HEK293 (cell line): ENCODE data around the gene TMEM203.

Experiments used
- CTCF ChIP-seq: fragments of 450-650 bp; formaldehyde crosslinking; IDR thresholded peaks from 2 replicates; pipeline ENCODE4 v1.5.1; 2016; ENCODE audit warnings: missing biosample characterization, missing genetic modification characterization
- ELK4 ChIP-seq: IDR thresholded peaks from 2 replicates; pipeline ENCODE4 v1.6.1; 2011; ENCODE audit warnings: mild to moderate bottlenecking, low read depth, low read length, borderline replicate concordance
- PRDM4 ChIP-seq: fragments of 450-650 bp; formaldehyde crosslinking; IDR thresholded peaks from 2 replicates; pipeline ENCODE4 v1.5.1; 2017; ENCODE audit warnings: missing biosample characterization, missing genetic modification characterization
- REST ChIP-seq: fragments of 450-650 bp; formaldehyde crosslinking; IDR thresholded peaks from 2 replicates; pipeline ENCODE4 v1.5.1; 2016; ENCODE audit warnings: missing biosample characterization, missing genetic modification characterization
- ZBTB17 ChIP-seq: fragments of 450-650 bp; formaldehyde crosslinking; IDR thresholded peaks from 2 replicates; pipeline ENCODE4 v1.5.1; 2016; ENCODE audit warnings: missing biosample characterization, missing genetic modification characterization
- ZNF138 ChIP-seq: fragments of 450-650 bp; formaldehyde crosslinking; IDR thresholded peaks from 2 replicates; pipeline ENCODE4 v1.5.1; 2016; ENCODE audit warnings: missing biosample characterization, missing genetic modification characterization, borderline replicate concordance
- ZNF184 ChIP-seq: fragments of 450-650 bp; IDR thresholded peaks from 2 replicates; pipeline ENCODE4 v1.5.1; 2018; ENCODE audit warnings: missing biosample characterization, mild to moderate bottlenecking, missing genetic modification characterization
- ZNF274 ChIP-seq, 2 experiments: fragments of 200-500 bp in 1 of 2; fragments of 450-650 bp in 1 of 2; sonication (Bioruptor generic) in 1 of 2; formaldehyde crosslinking in 1 of 2; IDR thresholded peaks; 2 replicates each; pipeline versions ENCODE4 v1.5.1 to v1.6.1; 2014 to 2016; ENCODE audit warnings: borderline replicate concordance in 1 of 2, inconsistent platforms in 1 of 2, low read length in 1 of 2, missing biosample characterization in 1 of 2, missing genetic modification characterization in 1 of 2
- ZNF561 ChIP-seq: fragments of 450-650 bp; IDR thresholded peaks from 2 replicates; pipeline ENCODE4 v1.5.1; 2018; ENCODE audit warnings: missing biosample characterization, missing genetic modification characterization, borderline replicate concordance

- TF ChIP-seq ZNF184 (tag by site-specific recombination) (no peak), ELK4 (no peak), CTCF (tag by site-specific recombination) (no peak), PRDM4 (tag by site-specific recombination) (no peak), ZBTB17 (tag by site-specific recombination) (no peak), ZNF561 (tag by site-specific recombination) (no peak), REST (no peak), ZNF138 (tag by site-specific recombination) (no peak), ZNF274 (IDR thresholded peaks at IDR 0.05; ENCODE audit: low read length) (no peak), ZNF274 (tag by site-specific recombination; IDR thresholded peaks at IDR 0.05; ENCODE audit: borderline replicate concordance) (no peak)
Measured at GRCh38 chr9:137247135-137247915, 41.9 kb upstream of the TMEM203 start.
